ENCODE measurements around the gene COL23A1. TPM values are rescaled to one million over a fixed set of nuclear protein-coding genes. Genes with fewer than 3 reads are reported as not detected.

The COL23A1 gene
- total and polyA plus RNA-seq, 2 experiments from 2014 or later: 4.8 to 8.2 TPM

GRCh38 chr5:178477802-178478201 is 112.4 kb downstream of the COL23A1 start:
- H3K27ac Mint-ChIP-seq: no peak overlapping the region
- H2AFZ ChIP-seq: no peak overlapping the region
- H3K27ac ChIP-seq (ENCODE audit: low read depth): no peak overlapping the region
- H3K9me3 Mint-ChIP-seq: peaks cover 5% of the 10 kb centered on the region; the same call in 2 of the 3 replicates
- no peak for DNase-seq (ENCODE audit: low spot score)
- H3K36me3 ChIP-seq (ENCODE audit: insufficient read depth): no peaks in the 10 kb centered on the region
- no peaks in the 10 kb centered on the region for H3F3A ChIP-seq (replicated peaks; ENCODE audit: low read depth)
- no peaks in the 10 kb centered on the region for H3K4me1 ChIP-seq (ENCODE audit: insufficient read depth)
- H4K20me1 ChIP-seq (replicated peaks; ENCODE audit: insufficient read depth): no peaks in the 10 kb centered on the region; the same call in none of the 2 replicates
- H3K79me2 ChIP-seq (replicated peaks; ENCODE audit: insufficient read depth): no peaks in the 10 kb centered on the region
- no peaks in the 10 kb centered on the region for H3K27me3 Mint-ChIP-seq (ENCODE audit: insufficient read depth, low read depth, poor library complexity)
- TF ChIP-seq STAT1 (IDR thresholded peaks at IDR 0.05; ENCODE audit: unreplicated experiment) (no peak), ETS1 (IDR thresholded peaks at IDR 0.05) (no peak), POLR2AphosphoS5 (IDR thresholded peaks at IDR 0.05; ENCODE audit: low read depth) (no peak), ZNF331 (CRISPR knock-in tag; IDR thresholded peaks at IDR 0.05; ENCODE audit: low read depth) (no peak), REST (IDR thresholded peaks at IDR 0.05; ENCODE audit: unreplicated experiment) (no peak), JUNB (IDR thresholded peaks at IDR 0.05; ENCODE audit: unreplicated experiment) (no peak), NANOG (IDR thresholded peaks at IDR 0.05; ENCODE audit: borderline replicate concordance) (no peak), ZNF114 (CRISPR knock-in tag; IDR thresholded peaks at IDR 0.05) (no peak)
- no peak overlapping the region for H3K4me3 Mint-ChIP-seq
- H3K9me2 ChIP-seq (ENCODE audit: insufficient read depth): no peaks in the 10 kb centered on the region
- no peak overlapping the region for H3K4me3 ChIP-seq
- no peak for ATAC-seq
- no peak overlapping the region for H3K4me2 ChIP-seq
- no peaks in the 10 kb centered on the region for H3K36me3 Mint-ChIP-seq (ENCODE audit: low read depth)
- no peaks in the 10 kb centered on the region for H3K27me3 ChIP-seq (ENCODE audit: insufficient read depth)
- H3K4me1 Mint-ChIP-seq: peaks cover 19% of the 10 kb centered on the region

- Mint-ChIP-seq H3K9me3 (peaks cover 5% of the 10 kb centered on the region; the same call in 2 of the 3 replicates), H3K4me1 (peaks cover 19% of the 10 kb centered on the region), H3K27ac (0 out of 2 replicates have a peak overlapping the region, but pooled peaks have one; percentile 56), H3K27me3 (ENCODE audit: insufficient read depth, low read depth, poor library complexity) (no peaks in the 10 kb centered on the region), H3K4me3 (no peak overlapping the region), H3K36me3 (ENCODE audit: low read depth) (no peaks in the 10 kb centered on the region)
- H3K9me2 ChIP-seq (ENCODE audit: insufficient read depth): no peaks in the 10 kb centered on the region
- no peaks in the 10 kb centered on the region for H3K27me3 ChIP-seq (ENCODE audit: insufficient read depth)
- no peaks in the 10 kb centered on the region for H3K79me2 ChIP-seq (replicated peaks; ENCODE audit: insufficient read depth)
- H2AFZ ChIP-seq: no peak overlapping the region
- H3K27ac ChIP-seq (ENCODE audit: low read depth): no peak overlapping the region
- no peak overlapping the region for H3K4me2 ChIP-seq
- no peaks in the 10 kb centered on the region for H3F3A ChIP-seq (replicated peaks; ENCODE audit: low read depth)
- no peak for ATAC-seq
- H3K4me3 ChIP-seq: no peak overlapping the region
- no peak for TF ChIP-seq JUNB (IDR thresholded peaks at IDR 0.05; ENCODE audit: unreplicated experiment)
- H3K36me3 ChIP-seq (ENCODE audit: insufficient read depth): no peaks in the 10 kb centered on the region
- H4K20me1 ChIP-seq (replicated peaks; ENCODE audit: insufficient read depth): no peaks in the 10 kb centered on the region; the same call in none of the 2 replicates
- no peak for DNase-seq (ENCODE audit: low spot score)
- H3K4me1 ChIP-seq (ENCODE audit: insufficient read depth): no peaks in the 10 kb centered on the region
Observed at GRCh38 chr5:178476972-178477754, 113.0 kb downstream of the COL23A1 start.

Data from GM23338 (cell line).